Muscle of leg (tissue), 11 donors: ENCODE results near the gene DUSP15. TPM values are rescaled to one million over a fixed set of nuclear protein-coding genes. Genes with fewer than 3 reads are reported as not detected.

Source experiments
- DNase-seq: peaks from one replicate; pipeline ENCODE4 v3.0.0; 2013
- H3K27ac ChIP-seq: one replicate; pipeline ENCODE4 v1.5.1; 2013; ENCODE audit warnings: mild to moderate bottlenecking, low read length, control low read depth
- H3K27me3 ChIP-seq: one replicate; pipeline ENCODE4 v1.6.1; 2013; ENCODE audit warnings: low read length; ENCODE audit not compliant: control insufficient read depth, insufficient read depth
- H3K36me3 ChIP-seq: one replicate; pipeline ENCODE4 v1.6.1; 2013; ENCODE audit warnings: low read length; ENCODE audit not compliant: control insufficient read depth, insufficient read depth
- H3K4me1 ChIP-seq: one replicate; pipeline ENCODE4 v1.6.1; 2013; ENCODE audit warnings: low read length; ENCODE audit not compliant: control insufficient read depth, insufficient read depth
- H3K4me3 ChIP-seq: one replicate; pipeline ENCODE4 v1.5.1; 2013; ENCODE audit warnings: low read length, control low read depth
- H3K9me3 ChIP-seq: replicated peaks from 2 replicates; pipeline ENCODE4 v1.6.1; 2013; ENCODE audit warnings: low read depth, low read length; ENCODE audit not compliant: control insufficient read depth
- WGBS: methylation state at CpG from one replicate; pipeline ENCODE4 v1.1.5; 2013; ENCODE audit warnings: missing lambda C conversion rate; ENCODE audit not compliant: insufficient coverage; 5-methylcytosine and 5-hydroxymethylcytosine counted together
- polyA plus RNA-seq, 8 donors: library from polyadenylated mRNA; unstranded; fragments of 120-200 nt; gene quantifications; one replicate each; pipeline versions ENCODE4 v1.2.1 to v1.2.3, GENCODE V29; 2013; ENCODE audit warnings: inconsistent platforms in 1 of 8, low replicate concordance in 1 of 8; ENCODE audit not compliant: insufficient read length in 8 of 8, insufficient read depth in 1 of 8
- total RNA-seq: library from RNA; stranded (reverse); fragments of 120-200 nt; gene quantifications from one replicate; pipeline ENCODE4 v1.2.4, GENCODE V29; 2013

The DUSP15 gene
- total and polyA plus RNA-seq, 9 donors: 1.6 to 5.1 (median 2.4) TPM

DNA sequence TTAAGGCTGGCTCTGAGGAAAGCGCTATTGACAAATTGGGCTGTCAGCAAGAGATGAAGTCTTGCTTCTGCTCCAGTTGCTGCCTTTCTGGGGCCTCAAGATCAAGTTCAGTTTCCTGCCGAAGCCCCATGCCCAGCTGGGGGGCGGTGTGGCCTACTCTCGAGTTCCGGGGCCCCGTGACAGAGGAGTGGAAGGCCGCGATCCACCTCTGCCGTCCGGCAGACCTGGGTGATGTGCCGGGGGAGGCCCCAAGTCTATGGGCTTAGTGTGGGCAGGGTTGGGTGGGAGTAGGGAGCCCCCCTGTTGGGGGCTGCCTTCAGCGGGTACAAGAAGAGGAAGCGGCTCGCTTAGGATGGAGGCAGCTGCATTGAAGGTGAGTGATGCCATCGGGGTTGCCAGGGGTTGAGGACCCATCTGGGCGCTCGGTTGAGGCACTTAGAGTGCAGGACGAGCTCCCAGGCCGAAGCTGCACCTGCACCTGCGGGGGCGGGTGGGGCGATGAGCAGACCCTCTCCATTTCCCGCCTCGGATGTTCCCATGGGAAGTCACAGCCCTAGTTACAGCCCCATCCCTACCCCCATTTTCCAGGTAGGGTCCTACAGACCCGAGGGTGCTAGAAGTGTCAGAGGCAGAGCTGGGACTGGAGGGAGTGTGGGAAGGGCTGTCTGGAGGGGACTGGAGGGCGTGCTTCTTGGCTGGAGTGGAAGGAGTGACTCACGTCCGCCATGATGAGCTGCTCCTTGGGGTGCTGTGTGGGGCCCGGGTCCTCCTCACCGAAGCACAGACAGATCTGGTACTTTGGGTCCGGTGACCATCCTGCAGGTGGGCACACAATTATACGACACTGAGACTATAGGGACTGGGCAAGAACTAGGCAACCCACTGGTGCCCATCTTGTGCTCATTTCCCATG lies 22.0 kb downstream of the DUSP15 start:
- H3K9me3 ChIP-seq: no peaks in the 10 kb centered on the region
- no peaks in the 10 kb centered on the region for H3K36me3 ChIP-seq
- no peak overlapping the region for H3K27ac ChIP-seq
- H3K4me3 ChIP-seq: no peak overlapping the region
- peaks cover 33% of the 10 kb centered on the region for H3K27me3 ChIP-seq
- DNase-seq: no peak
- peaks cover 13% of the 10 kb centered on the region for H3K4me1 ChIP-seq
- WGBS: 74% methylated on average over 22 of the region's 32 CpGs

DNA sequence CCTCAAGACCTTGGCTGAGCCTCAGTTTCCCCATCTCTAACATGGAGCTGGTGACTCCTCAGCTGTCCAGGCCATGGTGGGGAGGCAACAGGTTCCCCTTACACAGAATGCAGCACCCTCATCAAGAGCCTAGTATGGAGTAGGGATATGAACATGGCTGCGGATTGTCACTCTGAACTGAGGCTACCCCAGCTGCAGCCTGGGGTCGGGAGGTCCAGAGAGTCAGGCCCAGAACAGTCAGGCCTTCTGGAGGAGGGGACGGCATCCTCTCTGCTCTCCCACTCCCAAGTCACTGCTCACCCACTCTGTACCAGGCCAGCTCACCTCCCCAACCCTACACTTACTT lies 23.6 kb downstream of the DUSP15 start:
- no CpG with 5 or more reads among the region's 3 CpGs for WGBS
- no peak overlapping the region for H3K27ac ChIP-seq
- H3K4me1 ChIP-seq: peaks cover 28% of the 10 kb centered on the region

DNA sequence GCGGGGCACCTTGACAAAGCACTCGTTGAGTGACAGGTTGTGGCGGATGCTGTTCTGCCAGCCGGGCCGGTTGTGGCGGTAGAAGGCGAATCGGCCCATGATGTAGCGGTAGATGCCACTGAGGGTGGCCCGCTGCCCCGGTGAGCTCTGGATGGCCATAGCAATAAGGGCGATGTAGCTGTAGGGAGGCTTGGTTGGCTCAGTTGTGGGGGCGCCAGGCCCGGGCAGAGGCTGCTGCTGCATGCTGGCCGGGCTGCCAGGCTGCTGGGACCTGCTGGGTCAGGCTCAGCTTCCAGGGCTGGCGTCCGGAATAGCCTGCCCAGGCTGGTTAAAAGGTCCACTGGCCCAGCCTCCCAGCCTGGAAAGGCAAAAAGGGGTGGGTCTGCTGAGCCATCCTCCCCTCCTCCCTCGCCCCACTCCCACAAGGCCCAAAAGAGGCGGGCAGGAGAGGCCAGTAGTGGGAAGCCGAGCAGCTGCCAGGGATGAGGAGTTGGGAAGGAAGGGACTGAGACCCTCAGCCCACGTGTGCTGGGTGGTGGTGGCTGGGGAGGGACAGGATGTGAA lies 24.9 kb downstream of the DUSP15 start, which contains the start of gene FOXS1:
TSS of gene FOXS1 (minus strand) at position 305 of the 564 bp plus-strand sequence. CDS start at position 243, 62 bp downstream.
- DNase-seq: peak; percentile 81
- Histone ChIP-seq H3K27me3 (peaks cover 15% of the 10 kb centered on the region), H3K4me1 (peaks cover 39% of the 10 kb centered on the region)

More for the DNA sequence above, 23.6 kb downstream of the DUSP15 start:
- H3K27me3 ChIP-seq: peaks cover 29% of the 10 kb centered on the region
- no peaks in the 10 kb centered on the region for H3K36me3 ChIP-seq
- no peak overlapping the region for H3K4me3 ChIP-seq
- no peaks in the 10 kb centered on the region for H3K9me3 ChIP-seq
- no peak for DNase-seq

DNA sequence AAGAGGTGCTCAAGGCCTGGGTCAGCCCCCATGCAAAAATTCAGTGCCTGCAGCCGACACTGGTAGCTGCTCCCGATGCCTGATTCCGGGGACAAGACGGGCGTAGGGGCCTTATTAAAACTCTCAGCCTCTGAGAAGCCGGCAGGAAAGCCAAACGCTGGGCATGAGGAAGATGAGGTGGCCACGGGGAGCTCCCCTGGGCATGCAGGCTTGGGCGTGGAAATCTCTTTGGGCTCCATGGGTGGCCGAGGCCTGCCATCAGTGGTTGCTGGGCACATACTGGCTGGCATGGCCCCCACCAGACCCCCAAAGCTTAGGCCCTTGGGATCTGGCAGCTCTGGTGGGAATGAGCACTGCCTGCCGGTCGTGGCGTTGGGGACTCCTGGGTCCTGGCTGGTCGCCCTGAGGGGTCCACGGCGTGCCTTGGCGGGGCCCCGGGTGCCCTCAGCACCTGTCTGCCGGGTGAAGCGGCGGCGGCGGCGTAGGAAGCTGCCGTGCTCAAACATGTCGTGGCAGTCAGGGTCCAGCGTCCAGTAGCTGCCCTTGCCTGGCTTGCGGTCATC lies 25.5 kb downstream of the DUSP15 start:
- Histone ChIP-seq H3K27me3 (peaks cover 10% of the 10 kb centered on the region), H3K9me3 (no peaks in the 10 kb centered on the region), H3K36me3 (no peaks in the 10 kb centered on the region), H3K27ac (peak overlapping the region; percentile 17), H3K4me3 (peak overlapping the region; percentile 21), H3K4me1 (peaks cover 39% of the 10 kb centered on the region)
- no peak for DNase-seq
- 87% methylated on average over 28 of the region's 28 CpGs for WGBS

More for the DNA sequence above, 24.9 kb downstream of the DUSP15 start, which contains the start of gene FOXS1:
- 61% methylated on average over 18 of the region's 21 CpGs for WGBS
- peak within 1 kb of the TSS; percentile 17 for H3K27ac ChIP-seq
- H3K36me3 ChIP-seq: no peaks in the 10 kb centered on the region
- H3K9me3 ChIP-seq: no peaks in the 10 kb centered on the region
- H3K4me3 ChIP-seq: peak within 1 kb of the TSS; percentile 21

DNA sequence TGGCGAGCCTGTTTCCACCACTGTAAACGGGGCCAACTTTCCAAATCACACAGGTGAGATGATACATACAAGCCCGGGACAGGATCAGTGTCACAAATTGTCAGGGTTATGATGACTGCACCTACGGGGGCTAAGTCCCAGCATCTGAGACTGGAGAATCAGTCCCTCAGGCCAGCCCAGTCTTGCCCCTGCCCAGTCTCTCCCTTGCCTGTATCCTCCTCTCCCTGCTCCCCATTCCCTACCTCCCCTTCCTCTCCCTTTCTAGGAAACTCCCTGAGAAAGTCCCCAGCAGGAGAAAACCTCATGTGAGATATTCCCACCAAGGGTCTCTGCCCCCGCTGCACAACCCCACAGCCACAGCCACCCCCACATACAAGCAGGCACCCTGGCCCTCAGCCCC lies 26.4 kb downstream of the DUSP15 start:
- Histone ChIP-seq H3K4me3 (peak overlapping the region; percentile 21), H3K4me1 (peaks cover 43% of the 10 kb centered on the region), H3K36me3 (no peaks in the 10 kb centered on the region), H3K27ac (peak overlapping the region; percentile 13), H3K27me3 (peaks cover under 1% of the 10 kb centered on the region), H3K9me3 (no peaks in the 10 kb centered on the region)
- no peak for DNase-seq
- WGBS: 89% methylated on average over 4 of the region's 5 CpGs

DNA sequence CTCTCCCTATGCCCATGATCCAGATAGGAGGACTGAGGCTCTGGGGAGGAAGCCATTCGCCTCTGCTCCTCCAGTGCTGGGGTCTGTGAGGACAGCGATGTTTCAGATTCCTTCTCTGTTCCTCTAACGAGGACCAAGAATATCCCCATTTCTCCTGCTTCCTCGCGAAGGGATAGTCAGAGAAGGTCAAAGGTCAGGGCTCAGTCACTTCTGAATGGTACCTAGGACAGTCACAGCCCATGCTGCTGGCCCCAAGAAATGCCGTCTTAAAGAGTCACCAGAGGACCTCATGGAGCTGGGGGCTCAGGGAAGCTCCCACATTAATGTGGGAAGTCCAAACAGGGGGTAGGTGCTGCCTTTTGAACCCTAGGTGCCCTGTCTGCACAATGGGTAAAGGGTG lies 27.0 kb downstream of the DUSP15 start:
- peaks cover 47% of the 10 kb centered on the region for H3K4me1 ChIP-seq
- H3K4me3 ChIP-seq: peak overlapping the region; percentile 21
- H3K27me3 ChIP-seq: no peaks in the 10 kb centered on the region
- H3K27ac ChIP-seq: peak overlapping the region; percentile 42
- WGBS: 86% methylated on average over 3 of the region's 6 CpGs
- H3K9me3 ChIP-seq: no peaks in the 10 kb centered on the region
- DNase-seq: no peak
- no peaks in the 10 kb centered on the region for H3K36me3 ChIP-seq

DNA sequence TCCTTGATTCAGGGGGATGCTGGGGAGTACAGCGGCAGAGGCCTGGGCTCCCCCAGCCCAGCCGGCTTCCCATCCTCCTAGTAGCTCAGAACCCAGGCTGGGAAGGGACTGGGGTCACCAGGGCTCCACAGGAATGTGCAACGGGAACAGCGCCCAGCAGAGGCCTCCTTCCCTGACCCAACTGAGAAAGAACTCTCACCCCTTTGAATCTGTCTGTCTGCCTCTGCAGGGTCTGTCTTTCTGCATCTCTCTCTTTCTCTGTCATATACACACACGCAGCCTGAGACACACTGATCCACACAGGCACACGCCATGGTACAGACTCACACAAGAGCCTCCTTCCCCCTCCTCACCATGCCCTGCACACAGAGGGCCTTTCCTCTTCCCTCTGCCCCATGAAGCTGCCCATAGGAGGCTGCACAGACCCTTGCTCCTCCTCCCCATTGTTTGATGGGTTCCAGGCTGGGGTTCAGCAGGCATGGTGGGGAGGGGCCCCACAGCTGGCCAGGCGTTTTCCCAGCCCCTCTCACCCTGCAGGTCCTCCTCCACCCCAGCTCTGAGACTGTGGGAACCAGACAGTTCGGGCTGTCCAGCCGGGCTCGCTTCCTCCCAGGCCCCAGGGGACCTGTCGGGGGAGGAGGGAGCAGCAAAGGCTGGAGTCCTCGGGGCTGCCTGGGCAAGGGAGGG lies 27.7 kb downstream of the DUSP15 start:
- H3K4me3 ChIP-seq: peak overlapping the region; percentile 21
- no peaks in the 10 kb centered on the region for H3K9me3 ChIP-seq
- H3K27me3 ChIP-seq: no peaks in the 10 kb centered on the region
- H3K27ac ChIP-seq: peak overlapping the region; percentile 49
- WGBS: 17% methylated on average over 8 of the region's 12 CpGs
- DNase-seq: peak; percentile 77
- H3K4me1 ChIP-seq: peaks cover 54% of the 10 kb centered on the region
- H3K36me3 ChIP-seq: no peaks in the 10 kb centered on the region

DNA sequence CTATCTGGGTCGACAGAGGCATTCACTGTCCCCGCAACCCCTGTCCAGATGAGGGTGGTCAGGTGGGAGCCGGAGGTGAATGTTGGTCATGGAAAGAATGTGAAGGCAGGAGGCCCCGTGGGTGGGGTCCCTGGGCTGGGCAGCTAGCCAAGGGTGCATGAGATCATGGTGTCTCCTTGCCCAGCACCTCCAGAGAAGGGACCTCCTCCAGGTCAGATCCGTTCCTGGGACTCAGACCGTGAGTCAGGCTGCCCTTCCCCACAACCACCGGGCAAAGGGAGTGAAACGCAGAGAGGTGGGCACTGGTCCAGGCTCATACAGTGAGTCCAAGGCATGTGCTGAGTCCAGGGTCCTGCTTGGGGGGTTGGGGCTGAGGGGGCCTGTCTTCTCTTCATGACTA lies 28.4 kb downstream of the DUSP15 start:
- WGBS: 37% methylated on average over 3 of the region's 8 CpGs
- no peaks in the 10 kb centered on the region for H3K27me3 ChIP-seq
- peaks cover 60% of the 10 kb centered on the region for H3K4me1 ChIP-seq
- H3K27ac ChIP-seq: peak overlapping the region; percentile 31
- no peaks in the 10 kb centered on the region for H3K9me3 ChIP-seq
- peak; percentile 50 for DNase-seq
- no peak overlapping the region for H3K4me3 ChIP-seq
- no peaks in the 10 kb centered on the region for H3K36me3 ChIP-seq

DNA sequence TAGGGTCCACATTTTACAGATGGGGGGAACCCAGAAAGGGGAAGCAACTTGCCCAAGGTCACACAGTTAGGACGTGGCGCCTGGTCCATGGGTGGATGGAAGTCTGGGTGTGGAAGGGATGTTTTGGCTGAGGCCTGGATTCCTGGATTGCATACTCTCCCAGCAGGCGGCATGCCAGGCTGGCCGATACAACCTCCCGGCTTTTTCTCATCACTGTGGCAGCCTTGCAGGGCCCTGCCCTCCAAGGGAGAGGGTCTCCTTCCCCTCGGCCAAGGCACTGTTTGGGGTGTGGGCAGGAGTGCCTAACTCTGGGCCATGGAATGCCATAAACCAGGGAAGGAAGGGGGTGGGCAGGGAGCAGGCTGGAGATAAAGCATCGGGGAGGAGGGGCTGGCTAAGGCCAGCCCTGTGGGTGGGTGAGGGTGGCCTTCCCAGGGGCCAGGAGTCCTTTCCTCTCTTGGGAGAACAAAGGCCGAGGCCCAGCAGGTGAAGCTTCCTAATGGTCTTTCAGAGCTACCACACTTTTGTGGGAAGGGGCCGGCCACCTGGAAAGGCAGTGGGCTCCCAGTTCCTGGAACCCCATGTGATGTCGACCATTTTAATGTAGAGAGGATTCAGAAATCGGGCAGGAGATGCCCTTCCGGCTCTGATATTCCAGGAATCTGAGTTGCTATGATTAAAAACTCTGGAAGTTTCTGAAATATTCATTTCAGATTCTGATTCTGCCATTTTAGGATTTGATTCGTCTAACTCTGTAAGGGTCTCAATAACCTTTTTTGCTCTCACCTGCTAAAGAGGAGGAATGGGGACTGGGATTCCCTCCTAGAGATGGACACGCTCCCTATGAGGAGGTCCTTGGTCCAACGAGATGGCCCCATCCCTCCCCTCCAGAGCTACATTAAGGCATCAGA lies 29.2 kb downstream of the DUSP15 start:
- DNase-seq: no peak
- Histone ChIP-seq H3K4me1 (peaks cover 65% of the 10 kb centered on the region), H3K9me3 (no peaks in the 10 kb centered on the region), H3K27ac (peak overlapping the region; percentile 31), H3K36me3 (no peaks in the 10 kb centered on the region), H3K4me3 (no peak overlapping the region), H3K27me3 (no peaks in the 10 kb centered on the region)
- 56% methylated on average over 5 of the region's 15 CpGs for WGBS
